Measurements from ENCODE around the gene COL26A1.

Gene COL26A1

DNA sequence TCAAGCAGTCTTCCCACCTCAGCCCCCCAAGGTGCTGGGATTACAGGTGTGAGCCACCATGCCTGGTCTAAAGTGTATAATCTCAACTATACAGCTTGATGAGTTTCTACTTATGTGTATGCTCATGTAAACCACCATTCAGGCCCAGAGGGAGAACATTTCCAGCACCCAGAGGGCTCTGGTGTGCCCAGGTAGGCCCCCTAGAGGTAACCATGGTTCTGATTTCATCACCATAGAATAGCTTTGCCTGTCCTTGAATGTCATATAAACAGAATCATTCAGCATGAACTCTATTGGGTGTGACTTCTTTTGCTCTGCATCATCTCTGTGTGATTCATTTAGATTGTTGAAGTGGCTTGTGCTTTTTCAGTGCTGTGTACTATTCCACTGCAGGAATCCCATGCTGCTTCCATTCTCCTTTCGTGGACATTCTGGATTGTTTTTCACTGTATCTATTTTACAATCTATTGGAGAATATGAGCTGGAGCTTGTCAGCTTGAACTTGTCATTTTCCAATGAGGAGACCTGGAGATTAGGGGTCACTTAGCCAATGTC lies 35.2 kb downstream of the COL26A1 start:
- Histone ChIP-seq H3K27me3 (ENCODE audit: insufficient read depth, low read depth, severe bottlenecking) (no peaks in the 10 kb centered on the region), H3K36me3 (no peaks in the 10 kb centered on the region), H3K4me3 (ENCODE audit: low read depth, low read length) (no peak overlapping the region), H3K27ac (no peak overlapping the region), H3K9me3 (ENCODE audit: severe bottlenecking) (no peaks in the 10 kb centered on the region)
- TF ChIP-seq, protein P1, sequence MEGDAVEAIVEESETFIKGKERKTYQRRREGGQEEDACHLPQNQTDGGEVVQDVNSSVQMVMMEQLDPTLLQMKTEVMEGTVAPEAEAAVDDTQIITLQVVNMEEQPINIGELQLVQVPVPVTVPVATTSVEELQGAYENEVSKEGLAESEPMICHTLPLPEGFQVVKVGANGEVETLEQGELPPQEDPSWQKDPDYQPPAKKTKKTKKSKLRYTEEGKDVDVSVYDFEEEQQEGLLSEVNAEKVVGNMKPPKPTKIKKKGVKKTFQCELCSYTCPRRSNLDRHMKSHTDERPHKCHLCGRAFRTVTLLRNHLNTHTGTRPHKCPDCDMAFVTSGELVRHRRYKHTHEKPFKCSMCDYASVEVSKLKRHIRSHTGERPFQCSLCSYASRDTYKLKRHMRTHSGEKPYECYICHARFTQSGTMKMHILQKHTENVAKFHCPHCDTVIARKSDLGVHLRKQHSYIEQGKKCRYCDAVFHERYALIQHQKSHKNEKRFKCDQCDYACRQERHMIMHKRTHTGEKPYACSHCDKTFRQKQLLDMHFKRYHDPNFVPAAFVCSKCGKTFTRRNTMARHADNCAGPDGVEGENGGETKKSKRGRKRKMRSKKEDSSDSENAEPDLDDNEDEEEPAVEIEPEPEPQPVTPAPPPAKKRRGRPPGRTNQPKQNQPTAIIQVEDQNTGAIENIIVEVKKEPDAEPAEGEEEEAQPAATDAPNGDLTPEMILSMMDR (IDR thresholded peaks at IDR 0.05; ENCODE audit: low read depth, low read length), result no peak
- DNase-seq, result no peak

DNA sequence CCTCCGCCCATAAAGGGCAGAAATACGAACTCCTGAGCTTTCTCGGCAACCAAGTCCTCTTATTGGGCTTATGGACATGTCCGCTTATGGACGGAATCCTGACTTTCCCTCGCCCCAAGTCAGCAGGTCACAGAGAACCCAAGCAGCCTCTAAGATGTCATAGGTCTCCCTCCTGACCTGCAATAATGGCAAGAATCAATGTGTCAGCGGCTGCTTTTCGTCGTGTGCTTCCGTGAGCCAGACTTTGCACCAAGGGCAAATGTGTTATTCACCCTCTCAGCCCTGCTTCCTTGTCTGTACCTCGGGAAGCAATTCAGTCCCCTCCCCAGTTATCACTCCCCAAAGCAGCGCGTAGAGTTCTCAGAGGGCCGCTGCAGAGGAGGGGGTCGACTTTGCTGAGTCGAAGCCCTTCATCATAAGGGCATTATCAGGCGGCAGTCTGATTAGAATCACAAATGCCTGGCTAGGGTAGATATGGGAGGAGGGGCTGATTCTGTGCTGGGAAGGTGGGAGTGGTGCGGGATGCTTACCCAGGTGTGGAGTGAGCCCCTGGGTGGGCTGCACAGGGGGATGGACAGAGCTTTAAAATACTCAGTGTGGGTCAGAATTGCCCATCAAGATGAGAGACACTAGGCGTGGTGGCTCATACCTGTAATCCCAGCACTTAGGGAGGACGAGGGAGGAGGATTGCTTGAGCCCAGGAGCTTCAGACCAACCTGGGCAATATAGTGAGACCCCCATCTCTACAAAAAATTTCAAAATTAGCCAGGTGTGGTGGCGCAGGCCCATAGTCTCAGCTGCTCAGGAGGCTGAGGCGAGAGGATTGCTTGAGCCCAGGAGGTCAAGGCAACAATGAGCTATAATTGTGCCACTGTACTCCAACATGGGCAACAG lies 36.0 kb downstream of the COL26A1 start:
- TF ChIP-seq, protein P1 (IDR thresholded peaks at IDR 0.05; ENCODE audit: low read depth, low read length), result no peak
- no peak overlapping the region for H3K27ac ChIP-seq
- no peaks in the 10 kb centered on the region for H3K36me3 ChIP-seq
- H3K9me3 ChIP-seq (ENCODE audit: severe bottlenecking), result peaks cover 2% of the 10 kb centered on the region
- no peak for DNase-seq
- no peaks in the 10 kb centered on the region for H3K27me3 ChIP-seq (ENCODE audit: insufficient read depth, low read depth, severe bottlenecking)
- no peak overlapping the region for H3K4me3 ChIP-seq (ENCODE audit: low read depth, low read length)

DNA sequence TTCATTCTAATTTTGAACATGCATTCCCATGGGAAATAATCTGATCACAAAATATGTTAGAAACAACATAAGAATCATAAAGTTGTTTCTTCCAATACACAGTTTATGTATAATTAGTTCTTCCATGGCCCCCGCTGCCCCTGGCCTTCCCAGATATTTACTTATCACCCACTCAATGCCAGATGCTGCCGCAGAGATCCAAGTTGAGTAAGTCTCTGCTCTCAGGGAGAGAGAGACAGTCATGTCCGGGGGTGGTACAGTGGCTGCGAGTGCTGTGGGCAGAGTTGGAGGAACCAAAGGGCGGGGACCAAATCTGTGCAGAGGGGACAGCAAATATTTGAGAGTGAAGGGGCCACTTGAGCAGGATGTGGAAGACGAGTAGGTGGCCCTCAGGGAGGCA lies 37.1 kb downstream of the COL26A1 start:
- Histone ChIP-seq H3K27ac (no peak overlapping the region), H3K27me3 (ENCODE audit: insufficient read depth, low read depth, severe bottlenecking) (no peaks in the 10 kb centered on the region), H3K36me3 (no peaks in the 10 kb centered on the region), H3K9me3 (ENCODE audit: severe bottlenecking) (peaks cover 5% of the 10 kb centered on the region), H3K4me3 (ENCODE audit: low read depth, low read length) (no peak overlapping the region)
- TF ChIP-seq, protein P1 (IDR thresholded peaks at IDR 0.05; ENCODE audit: low read depth, low read length), result no peak
- DNase-seq, result no peak

DNA sequence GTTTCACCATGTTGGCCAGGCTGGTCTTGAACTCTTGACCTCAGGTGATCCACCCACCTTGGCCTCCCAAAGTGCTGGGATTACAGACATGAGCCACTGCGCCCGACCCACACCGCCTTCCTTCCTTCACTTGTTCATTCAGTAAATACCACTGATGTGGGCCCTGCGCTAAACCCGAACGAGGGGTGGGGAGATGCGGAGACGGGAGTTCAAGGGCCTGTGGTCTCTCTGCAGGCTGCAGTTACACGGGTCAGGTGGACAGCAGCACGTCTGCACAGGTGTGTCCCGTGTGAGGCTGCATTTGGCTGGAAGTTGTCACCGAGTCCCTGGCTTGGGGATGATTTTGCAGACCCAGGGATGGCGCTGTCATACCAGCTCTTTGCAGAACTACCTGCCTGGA lies 38.1 kb downstream of the COL26A1 start:
- DNase-seq, result no peak
- TF ChIP-seq, protein P1 (IDR thresholded peaks at IDR 0.05; ENCODE audit: low read depth, low read length), result no peak
- Histone ChIP-seq H3K27ac (no peak overlapping the region), H3K36me3 (no peaks in the 10 kb centered on the region), H3K4me3 (ENCODE audit: low read depth, low read length) (no peak overlapping the region), H3K27me3 (ENCODE audit: insufficient read depth, low read depth, severe bottlenecking) (no peaks in the 10 kb centered on the region), H3K9me3 (ENCODE audit: severe bottlenecking) (peaks cover 5% of the 10 kb centered on the region)

DNA sequence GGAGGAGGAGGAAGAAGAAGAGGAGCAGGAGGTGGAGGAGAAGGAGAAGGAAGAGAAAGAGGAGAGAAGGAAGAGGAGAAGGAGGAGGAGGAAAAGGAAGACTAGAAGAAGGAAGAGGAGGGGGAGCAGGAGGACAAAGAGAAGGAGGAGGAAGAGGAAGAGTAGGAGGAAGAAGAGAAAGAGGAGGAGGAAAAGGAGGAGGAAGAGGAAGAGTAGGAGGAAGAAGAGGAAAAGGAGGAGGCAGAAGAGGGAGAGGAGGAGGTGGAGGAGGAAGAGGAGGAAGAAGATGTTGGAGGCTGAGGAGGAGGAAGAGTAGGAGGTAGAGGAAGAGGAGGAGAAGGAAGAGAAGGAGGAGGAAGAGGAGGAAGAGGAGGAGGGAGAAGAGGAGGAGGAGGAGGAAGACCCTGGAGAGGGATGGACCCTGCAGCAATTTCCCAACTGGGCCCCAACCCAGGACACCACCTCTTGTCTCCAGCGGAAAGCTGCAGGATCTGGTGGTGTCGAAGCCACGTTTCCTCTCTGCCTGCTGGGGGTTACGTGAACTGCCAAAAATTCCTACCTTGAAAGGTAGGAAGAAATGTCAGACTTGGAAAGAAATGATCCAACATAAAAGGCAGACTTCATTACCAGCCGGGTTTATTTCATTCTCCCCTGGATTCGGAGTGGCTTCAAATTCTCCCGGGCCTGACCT lies 38.9 kb downstream of the COL26A1 start:
- TF ChIP-seq, protein P1 (IDR thresholded peaks at IDR 0.05; ENCODE audit: low read depth, low read length), result no peak
- DNase-seq, result no peak
- H3K36me3 ChIP-seq, result no peaks in the 10 kb centered on the region
- no peaks in the 10 kb centered on the region for H3K27me3 ChIP-seq (ENCODE audit: insufficient read depth, low read depth, severe bottlenecking)
- no peak overlapping the region for H3K27ac ChIP-seq
- H3K4me3 ChIP-seq (ENCODE audit: low read depth, low read length), result no peak overlapping the region
- H3K9me3 ChIP-seq (ENCODE audit: severe bottlenecking), result peaks cover 5% of the 10 kb centered on the region

Data from WERI-Rb-1 (cell line).